DMS53 (cell line): ENCODE results near the gene COL20A1.
"Not testable (repeated sequence)": the region's sequence is repeated elsewhere in the genome, so short reads cannot be mapped to it uniquely, and the experiment has no call there.

Experiments used
- DNase-seq: peaks from one replicate; lab custom pipeline; 2025; lab: John Stamatoyannopoulos, UW

Gene COL20A1

GRCh38 chr20:63291811-63292210 is 1.2 kb upstream of the COL20A1 start:
- peak; percentile 36 for DNase-seq

- no peak for DNase-seq
These were observed 689 bp upstream of the COL20A1 start for GRCh38 chr20:63292292-63292701.

DNA sequence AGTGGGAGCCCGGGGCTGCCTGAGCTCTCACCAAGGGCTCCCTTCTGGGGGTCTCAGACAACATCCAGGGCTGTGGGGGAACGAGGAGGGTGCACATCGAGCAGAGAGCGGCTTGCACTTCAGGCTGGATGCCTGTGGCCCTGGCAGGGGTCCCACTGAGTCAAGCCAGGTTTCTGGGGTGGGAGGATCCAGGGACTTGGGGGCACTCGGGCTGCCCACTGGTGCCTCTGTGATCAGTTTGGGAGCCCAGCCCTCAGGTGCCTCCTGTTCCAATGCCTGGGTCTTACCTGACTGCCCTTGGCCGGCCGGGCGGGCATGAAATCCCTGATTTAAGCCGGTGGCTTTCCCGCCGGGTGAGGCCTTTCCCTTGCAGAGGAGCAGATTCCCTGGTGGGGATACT is 470 bp downstream of the COL20A1 start:
- DNase-seq: peak; percentile 40

GRCh38 chr20:63293871-63294535 is 1.0 kb downstream of the COL20A1 start:
- peak; percentile 28 for DNase-seq

GRCh38 chr20:63294536-63294900 is 1.5 kb downstream of the COL20A1 start:
- DNase-seq: no peak

DNA sequence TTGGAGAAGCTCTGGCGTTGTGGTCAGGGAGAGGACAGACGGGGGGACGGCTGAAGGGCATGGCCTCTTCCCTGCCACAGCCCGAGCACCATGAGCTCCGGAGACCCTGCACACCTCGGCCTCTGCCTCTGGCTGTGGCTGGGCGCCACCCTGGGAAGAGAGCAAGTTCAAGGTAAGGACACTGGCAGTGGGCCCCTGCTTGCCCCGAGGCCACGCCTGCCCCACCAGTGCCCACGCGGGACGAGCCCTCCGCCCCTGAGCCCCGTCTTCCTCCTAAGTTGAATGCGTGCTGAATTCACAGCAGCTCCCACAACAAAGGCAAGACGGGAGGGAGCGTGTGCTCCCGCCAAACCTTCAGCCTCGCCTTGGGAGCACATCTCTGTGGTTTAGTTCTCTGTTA is 2.0 kb downstream of the COL20A1 start:
- no peak for DNase-seq

DNA sequence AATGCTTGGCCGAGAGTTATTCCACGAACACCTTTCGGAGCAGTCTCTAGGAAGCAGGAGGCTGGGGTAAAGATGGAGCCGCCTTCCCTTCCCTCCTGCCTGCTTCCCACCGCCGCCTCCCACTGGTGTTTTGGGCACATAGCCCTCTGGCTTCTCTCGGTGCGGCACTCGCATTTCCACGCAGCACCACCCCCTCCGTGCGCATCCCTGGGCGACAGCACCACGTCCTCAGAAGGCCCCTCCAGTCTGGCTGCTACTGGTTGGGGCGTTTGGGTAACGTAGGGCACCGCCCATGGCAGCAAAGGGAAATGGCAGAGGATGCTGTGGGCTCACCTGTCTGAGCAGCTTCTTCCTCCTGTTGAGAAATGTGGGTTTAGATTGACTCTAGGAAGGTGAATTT is 2.4 kb downstream of the COL20A1 start:
- DNase-seq: no peak

DNA sequence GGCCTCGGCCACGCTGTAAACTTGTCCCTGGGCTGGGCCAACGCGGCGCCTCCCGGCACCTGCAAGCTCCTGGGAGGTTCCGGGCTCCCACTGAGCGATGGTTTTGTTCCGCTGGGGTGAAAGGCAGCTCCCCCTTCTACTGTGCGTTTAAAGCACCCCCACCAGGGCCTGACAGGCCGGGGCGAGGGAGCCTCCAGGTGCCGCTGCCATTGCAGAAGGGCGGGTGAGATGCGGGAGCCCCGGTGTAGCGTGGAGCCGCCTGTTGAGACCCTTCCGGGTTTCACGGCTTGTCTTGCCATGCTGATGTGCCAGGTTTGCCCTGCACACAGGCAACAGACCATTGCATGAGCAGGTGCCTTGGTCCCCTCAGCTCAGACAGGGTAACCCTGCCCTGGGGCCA is 2.9 kb downstream of the COL20A1 start:
- peak; percentile 39 for DNase-seq

DNA sequence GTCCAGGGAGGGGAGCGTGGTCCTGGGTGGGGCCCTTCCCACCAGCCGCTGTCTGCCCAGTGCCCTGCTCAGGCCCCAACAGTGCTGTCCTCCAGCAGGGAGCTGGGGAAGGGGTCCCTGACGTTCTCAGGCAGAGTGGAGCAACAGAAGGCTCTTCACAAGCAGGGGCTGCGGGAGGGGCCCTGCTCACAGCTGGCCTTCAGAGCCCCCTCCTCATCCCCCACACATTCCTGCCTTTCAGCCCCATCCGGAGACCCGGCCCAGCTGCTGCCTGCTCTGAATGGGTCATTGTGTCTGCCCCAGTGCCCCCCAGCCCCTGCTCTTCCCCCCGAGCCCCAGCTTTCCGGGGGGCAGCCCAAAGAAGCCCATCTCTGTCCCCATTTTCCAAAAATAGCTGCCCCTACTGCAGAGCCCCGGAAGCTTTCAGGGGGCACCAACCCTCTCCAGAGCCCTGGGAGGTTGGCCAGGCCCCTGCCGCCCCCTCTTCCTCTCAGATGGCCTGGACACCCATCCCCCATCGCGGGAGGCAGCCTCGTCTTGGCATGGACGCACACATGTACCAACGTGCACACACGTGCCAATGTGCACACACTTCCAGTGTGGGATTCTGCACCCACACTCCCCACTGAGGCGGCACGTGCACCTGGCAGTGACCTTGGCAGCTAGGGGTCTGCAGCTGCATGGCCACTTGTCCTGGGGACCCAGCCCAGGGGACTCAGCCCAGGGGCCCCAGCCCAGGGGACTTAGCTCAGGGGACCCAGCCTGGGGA is 3.7 kb downstream of the COL20A1 start:
- no peak for DNase-seq

GRCh38 chr20:63297371-63297781 is 4.4 kb downstream of the COL20A1 start:
- DNase-seq: no peak

GRCh38 chr20:63297796-63298572 is 5.0 kb downstream of the COL20A1 start:
- no peak for DNase-seq

DNA sequence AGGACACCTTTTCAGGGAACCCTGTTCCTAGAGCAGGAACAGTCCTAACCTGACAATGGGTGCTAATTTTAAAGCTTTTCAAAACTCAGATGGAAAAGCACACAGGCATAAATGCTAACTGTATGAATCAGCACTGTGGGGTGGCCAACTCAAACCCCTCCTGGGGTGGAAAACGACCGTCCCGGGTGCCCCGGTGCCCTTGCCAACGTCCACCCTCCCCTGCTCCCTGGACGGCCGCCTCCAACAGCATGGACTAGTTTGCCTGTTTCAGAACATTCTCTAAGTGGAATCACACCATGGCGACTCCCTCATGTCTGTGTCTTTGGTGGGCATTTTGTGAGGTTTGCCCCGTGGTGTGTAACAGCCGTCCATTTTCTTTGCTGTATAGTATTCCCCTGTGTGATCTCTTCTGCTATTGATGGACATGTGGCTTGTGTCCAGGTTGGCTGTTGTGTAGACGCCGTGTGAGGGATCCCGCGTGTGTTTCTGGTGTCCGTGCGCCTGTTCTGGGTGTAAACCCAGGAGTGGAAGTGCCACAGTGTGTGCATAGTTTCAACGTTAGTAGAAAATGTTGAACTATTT is 5.8 kb downstream of the COL20A1 start:
- DNase-seq: no peak

- no peak for DNase-seq
These were observed 8.7 kb downstream of the COL20A1 start for GRCh38 chr20:63301671-63302070.

- DNase-seq: no peak
These were observed 10.2 kb downstream of the COL20A1 start for GRCh38 chr20:63303095-63303666.

DNA sequence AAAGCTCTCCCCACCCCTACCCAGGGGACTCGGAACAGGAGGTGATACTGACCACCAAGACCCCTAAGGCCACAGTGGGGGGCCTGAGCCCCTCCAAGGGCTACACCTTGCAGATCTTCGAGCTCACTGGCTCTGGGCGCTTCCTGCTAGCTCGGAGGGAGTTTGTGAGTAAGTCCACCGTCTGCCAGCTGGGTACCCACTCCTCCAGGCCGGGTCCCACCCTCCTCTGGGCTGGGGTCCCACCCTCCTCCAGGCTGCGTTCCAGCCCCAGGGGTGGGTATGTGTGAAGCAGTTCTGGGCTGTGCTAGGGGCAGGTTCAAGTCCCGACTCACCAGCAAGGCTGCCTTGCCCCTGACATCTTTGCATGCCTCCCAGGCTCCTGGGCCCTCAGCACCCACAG is 12.4 kb downstream of the COL20A1 start:
- DNase-seq: no peak

DNA sequence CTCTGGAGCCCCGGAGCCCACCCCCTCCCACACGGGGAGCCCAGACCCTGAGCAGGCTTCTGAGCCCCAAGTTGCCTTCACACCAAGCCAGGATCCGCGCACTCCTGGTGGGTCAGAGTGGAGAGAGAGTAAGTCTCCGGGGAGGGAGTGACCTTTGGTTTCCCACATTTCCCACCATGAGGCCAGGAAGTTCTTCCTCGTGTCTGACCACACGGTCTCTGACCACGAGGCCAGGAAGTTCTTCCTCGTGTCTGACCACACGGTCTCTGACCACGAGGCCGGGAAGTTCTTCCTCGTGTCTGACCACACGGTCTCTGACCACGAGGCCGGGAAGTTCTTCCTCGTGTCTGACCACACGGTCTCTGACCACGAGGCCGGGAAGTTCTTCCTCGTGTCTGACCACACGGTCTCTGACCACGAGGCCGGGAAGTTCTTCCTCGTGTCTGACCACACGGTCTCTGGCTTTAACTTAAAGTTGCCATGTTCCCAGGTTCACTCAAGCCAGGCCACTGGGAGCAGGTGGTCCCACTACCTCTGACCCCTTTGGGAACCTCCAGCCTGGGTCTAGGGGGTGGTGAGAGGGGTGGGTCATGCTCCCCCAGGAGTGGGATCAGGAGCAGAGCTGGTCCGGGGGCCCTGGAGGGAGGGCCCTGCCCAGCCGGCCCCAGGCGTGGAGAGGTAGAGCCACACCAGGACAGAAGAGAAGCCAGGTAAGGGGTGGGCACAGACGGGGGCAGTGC is 13.1 kb downstream of the COL20A1 start:
- DNase-seq: not testable (repeated sequence)

DNA sequence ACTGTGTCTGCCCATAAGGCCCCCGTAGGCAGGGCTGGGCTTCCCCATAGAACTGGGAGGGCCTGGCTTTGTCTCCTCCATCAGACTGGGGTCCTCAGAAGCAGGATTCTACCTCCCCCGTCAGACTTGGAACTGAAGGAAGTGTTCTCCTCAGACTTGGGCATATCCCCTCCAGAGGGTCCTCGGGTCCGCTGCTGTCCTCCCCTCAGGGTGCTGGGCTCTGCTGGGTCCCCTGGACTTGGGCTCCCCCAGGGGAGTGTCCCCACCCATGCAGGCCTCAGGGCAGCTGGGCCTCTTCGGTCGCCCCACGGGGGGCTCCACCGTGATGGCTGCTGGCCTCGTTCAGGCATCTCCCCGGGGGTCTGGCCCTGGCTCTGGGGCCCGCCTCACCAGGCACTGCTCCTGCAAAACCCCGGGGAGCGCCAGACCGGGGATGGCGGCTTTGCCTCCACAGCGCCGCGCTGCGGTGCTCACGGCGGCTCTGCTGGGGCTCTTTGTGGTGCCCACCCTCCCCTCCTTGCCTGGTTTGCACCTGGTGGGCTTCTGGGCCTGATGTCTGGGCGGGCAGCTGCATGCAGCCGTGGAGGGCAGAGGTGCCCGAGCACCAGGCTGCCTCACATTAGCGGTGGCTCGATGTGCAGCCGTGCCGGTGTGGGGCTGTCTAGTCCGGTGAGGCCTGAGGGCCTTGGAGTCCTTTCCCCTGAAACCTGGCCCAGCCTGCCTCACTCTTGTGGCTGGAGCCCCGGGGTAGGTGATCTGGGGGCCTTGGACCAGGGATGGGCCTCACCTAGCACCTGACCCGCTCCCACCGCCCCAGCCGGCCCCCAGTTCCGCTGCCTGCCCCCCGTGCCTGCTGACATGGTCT is 13.9 kb downstream of the COL20A1 start:
- DNase-seq: no peak

DNA sequence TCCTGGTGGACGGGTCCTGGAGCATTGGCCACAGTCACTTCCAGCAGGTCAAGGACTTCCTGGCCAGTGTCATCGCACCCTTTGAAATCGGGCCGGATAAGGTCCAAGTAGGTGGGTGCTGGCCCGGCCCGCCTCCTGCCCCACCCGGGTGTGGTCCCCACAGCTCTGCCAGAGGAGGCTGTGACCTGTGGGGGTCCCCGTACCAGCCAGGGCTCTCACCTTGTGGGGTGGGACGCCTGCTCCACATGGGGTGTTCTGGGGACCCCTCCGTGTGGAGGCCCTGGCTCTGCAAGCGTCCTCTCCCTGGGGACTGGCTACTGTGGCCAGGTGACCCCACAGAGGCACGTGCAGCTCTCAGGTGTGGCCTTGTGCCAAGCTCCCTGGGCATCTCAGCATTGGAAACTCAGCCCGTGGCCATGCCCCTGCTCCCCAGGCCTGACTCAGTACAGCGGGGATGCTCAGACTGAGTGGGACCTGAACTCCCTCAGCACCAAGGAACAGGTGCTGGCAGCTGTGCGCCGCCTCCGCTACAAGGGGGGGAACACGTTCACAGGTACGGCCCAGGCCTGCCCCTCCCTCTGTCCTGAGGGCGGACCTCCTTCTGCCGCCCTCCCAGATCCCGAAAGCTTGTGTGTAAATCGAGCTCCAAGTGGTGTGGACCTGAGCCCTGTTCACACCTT is 14.7 kb downstream of the COL20A1 start:
- DNase-seq: no peak

- no peak for DNase-seq
These were observed 15.4 kb downstream of the COL20A1 start for GRCh38 chr20:63308218-63308911.
